Fibroblast of lung (primary cell): ENCODE data around the gene POC1B.

Experiments used
- EZH2 ChIP-seq: IDR thresholded peaks from 2 replicates; pipeline ENCODE4 v1.5.1; 2012; ENCODE audit warnings: low read length, control low read depth, mild to moderate bottlenecking; ENCODE audit errors: missing control alignments
- TF ChIP-seq, protein P1 (sequence below), 2 donors: IDR thresholded peaks in 1 of 2; conservative IDR thresholded peaks in 1 of 2; 1 replicate in 1 of 2; 2 replicates in 1 of 2; pipeline ENCODE4 v1.5.1; 2011 to 2012; ENCODE audit warnings: low read length in 2 of 2, control low read depth in 1 of 2, inconsistent platforms in 1 of 2, low read depth in 1 of 2, mild to moderate bottlenecking in 1 of 2

DNA sequence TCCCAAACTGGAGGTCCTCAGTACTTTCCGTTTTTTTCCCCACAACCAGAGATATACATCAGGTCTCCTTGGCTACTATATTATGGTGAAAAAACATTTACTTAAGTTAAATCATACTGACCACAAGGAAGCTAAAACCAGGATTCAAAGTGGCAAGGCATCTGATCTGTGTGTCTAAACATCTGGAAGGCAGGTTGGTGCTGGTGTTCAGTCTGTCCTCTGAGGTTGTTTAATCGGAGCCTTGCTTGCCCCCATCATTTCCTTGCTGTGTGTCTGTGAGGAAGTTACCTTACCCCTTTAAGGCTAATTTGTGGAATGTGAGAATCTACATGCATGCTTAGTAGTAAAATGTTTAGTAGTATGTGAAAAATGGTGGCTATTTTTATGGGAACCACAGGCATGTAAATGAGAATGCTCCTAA is 76.9 kb downstream of the POC1B start:
- TF ChIP-seq, protein P1, sequence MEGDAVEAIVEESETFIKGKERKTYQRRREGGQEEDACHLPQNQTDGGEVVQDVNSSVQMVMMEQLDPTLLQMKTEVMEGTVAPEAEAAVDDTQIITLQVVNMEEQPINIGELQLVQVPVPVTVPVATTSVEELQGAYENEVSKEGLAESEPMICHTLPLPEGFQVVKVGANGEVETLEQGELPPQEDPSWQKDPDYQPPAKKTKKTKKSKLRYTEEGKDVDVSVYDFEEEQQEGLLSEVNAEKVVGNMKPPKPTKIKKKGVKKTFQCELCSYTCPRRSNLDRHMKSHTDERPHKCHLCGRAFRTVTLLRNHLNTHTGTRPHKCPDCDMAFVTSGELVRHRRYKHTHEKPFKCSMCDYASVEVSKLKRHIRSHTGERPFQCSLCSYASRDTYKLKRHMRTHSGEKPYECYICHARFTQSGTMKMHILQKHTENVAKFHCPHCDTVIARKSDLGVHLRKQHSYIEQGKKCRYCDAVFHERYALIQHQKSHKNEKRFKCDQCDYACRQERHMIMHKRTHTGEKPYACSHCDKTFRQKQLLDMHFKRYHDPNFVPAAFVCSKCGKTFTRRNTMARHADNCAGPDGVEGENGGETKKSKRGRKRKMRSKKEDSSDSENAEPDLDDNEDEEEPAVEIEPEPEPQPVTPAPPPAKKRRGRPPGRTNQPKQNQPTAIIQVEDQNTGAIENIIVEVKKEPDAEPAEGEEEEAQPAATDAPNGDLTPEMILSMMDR (conservative IDR thresholded peaks at IDR 0.05 in 1 of 2, IDR thresholded peaks at IDR 0.05 in 1 of 2; ENCODE audit: low read depth in 1 of 2, low read length in 2 of 2) = no peak
- TF ChIP-seq EZH2 = no peak
